HFFc6 (cell line): ENCODE measurements around the gene NRIP3. TPM values are rescaled to one million over a fixed set of nuclear protein-coding genes. Genes with fewer than 3 reads are reported as not detected.

Experiments
- DNase-seq: peaks from one replicate; pipeline ENCODE4 v3.0.0-alpha.2; 2018
- H3K27ac Mint-ChIP-seq: 2 replicates; pipeline ENCODE4 v1.8.0; 2020; ENCODE audit warnings: mild to moderate bottlenecking, mixed read lengths
- H3K27me3 Mint-ChIP-seq: 2 replicates; pipeline ENCODE4 v1.8.0; 2021; ENCODE audit warnings: mild to moderate bottlenecking, moderate library complexity, mixed read lengths; ENCODE audit not compliant: insufficient read depth
- H3K36me3 Mint-ChIP-seq: 2 replicates; pipeline ENCODE4 v1.8.0; 2021; ENCODE audit warnings: low read depth, mixed read lengths
- H3K4me1 Mint-ChIP-seq: 2 replicates; pipeline ENCODE4 v1.8.0; 2020; ENCODE audit warnings: low read depth, mixed read lengths
- H3K4me3 Mint-ChIP-seq: 2 replicates; pipeline ENCODE4 v1.8.0; 2020; ENCODE audit warnings: mild to moderate bottlenecking, moderate library complexity, mixed read lengths
- H3K9me3 Mint-ChIP-seq: 2 replicates; pipeline ENCODE4 v1.8.0; 2020; ENCODE audit warnings: mild to moderate bottlenecking, mixed read lengths
- total RNA-seq, 6 experiments: library from RNA; stranded (reverse); fragmentation: NEBNext Ultra II Directional; extraction: Animal tissue kit (Norgen Biotek cat#: 25700); gene quantifications; 2 replicates in 1 of 6; 3 replicates in 5 of 6; pipeline ENCODE4 v1.2.3, GENCODE V29; 2021
- TF ChIP-seq, protein P1 (sequence below): fragments of 200-600 bp; sonication (generic); IDR thresholded peaks from 2 replicates; pipeline ENCODE4 v1.5.0; 2021; ENCODE audit warnings: antibody characterized with exemption, mild to moderate bottlenecking

NRIP3 gene
- total RNA-seq, 6 experiments from 2014 or later: 7.8 to 18.6 (median 16.2) TPM

DNA sequence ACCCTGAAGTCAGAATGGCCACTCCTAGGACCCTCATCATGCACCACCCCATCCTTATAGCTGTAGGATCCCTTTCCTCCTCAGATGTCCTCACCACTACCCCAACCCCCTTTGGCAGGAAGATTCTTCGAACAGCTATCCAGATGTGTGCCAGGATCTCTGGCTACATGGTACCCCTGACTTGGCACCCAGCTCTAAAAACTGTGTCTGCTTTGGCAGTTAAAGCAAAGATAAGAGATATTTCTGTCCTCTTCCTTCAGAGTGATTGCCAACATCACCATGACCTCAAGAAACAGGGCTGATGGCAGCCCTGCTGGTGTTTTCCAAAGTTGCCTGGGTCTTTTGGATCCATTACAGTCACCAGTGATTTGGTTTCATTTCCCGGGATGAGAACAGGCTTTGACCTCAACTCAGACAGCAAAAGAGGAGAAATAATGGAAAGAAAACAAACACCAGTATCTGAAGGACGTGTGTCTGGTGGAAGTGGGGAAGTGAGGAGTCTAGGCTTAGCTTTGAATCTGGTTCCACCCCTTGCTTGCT lies 4.3 kb upstream of the NRIP3 start:
- TF ChIP-seq, protein P1, sequence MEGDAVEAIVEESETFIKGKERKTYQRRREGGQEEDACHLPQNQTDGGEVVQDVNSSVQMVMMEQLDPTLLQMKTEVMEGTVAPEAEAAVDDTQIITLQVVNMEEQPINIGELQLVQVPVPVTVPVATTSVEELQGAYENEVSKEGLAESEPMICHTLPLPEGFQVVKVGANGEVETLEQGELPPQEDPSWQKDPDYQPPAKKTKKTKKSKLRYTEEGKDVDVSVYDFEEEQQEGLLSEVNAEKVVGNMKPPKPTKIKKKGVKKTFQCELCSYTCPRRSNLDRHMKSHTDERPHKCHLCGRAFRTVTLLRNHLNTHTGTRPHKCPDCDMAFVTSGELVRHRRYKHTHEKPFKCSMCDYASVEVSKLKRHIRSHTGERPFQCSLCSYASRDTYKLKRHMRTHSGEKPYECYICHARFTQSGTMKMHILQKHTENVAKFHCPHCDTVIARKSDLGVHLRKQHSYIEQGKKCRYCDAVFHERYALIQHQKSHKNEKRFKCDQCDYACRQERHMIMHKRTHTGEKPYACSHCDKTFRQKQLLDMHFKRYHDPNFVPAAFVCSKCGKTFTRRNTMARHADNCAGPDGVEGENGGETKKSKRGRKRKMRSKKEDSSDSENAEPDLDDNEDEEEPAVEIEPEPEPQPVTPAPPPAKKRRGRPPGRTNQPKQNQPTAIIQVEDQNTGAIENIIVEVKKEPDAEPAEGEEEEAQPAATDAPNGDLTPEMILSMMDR: no peak
- Mint-ChIP-seq H3K9me3 (peaks cover 10% of the 10 kb centered on the region; the same call in 1 of the 2 replicates), H3K4me1 (peaks cover 12% of the 10 kb centered on the region), H3K36me3 (peaks cover 5% of the 10 kb centered on the region), H3K27ac (no peak overlapping the region), H3K27me3 (peaks cover 20% of the 10 kb centered on the region), H3K4me3 (no peak overlapping the region)
- no peak for DNase-seq

DNA sequence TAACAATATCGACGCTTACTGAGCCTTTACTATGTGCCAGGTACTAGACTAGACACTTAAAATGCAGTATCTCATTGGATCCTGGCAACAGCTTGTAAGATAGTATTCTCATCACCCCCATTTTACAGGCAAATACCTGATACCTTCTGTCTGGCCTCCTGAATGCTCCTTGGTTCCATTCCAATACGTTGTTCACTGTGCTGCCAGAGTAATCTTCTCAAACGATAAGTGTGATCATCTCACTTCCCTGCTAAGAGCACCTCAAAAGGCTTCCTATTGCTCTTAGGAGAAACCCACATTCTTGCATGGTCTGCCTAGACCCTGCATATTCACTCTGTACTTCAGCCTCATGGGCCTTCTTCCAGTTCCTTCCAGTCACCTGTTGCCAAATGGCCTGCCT lies 1.3 kb upstream of the NRIP3 start:
- Mint-ChIP-seq H3K9me3 (peaks cover 2% of the 10 kb centered on the region; the same call in 1 of the 2 replicates), H3K4me3 (peak overlapping the region; percentile 30), H3K27me3 (peaks cover 22% of the 10 kb centered on the region), H3K4me1 (peaks cover 38% of the 10 kb centered on the region), H3K36me3 (peaks cover 5% of the 10 kb centered on the region), H3K27ac (no peak overlapping the region)
- TF ChIP-seq, protein P1: no peak
- DNase-seq: no peak

DNA sequence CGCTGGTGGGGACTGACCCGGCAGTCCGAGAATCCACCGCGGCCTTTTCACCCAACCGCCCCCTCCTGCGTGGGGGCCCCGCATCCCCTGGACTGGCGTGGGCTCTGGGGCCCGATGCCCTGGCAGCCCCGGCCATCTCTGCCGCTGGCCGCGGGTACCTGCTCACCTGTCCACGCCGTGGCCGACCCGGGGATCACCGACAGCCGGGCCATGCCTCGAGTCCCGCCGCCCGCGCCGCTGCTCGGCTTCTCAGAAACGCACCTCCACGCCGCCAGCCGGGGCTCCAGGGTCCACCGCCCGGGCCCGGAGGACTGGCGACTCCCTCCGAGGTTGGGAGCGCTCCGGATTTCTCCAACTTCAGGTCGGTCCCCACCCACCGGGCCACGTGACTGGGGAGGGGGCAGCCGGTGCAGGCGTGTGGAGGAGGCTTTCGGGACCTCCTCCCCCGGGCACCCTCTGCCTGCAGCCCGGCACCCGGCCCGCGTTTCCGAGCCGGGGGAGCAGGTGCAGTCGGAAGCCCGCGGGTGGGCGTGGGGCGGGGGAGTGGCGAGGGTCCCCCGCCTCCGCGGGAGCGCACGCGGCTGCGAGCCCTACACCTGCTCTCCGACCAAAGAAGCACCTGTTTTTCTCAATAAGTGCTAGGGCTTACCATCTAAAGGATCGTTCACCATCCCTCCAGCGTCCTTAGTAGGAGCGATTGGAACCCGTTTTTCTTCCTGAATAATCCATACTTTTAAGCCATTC lies 554 bp upstream of the NRIP3 start:
- Mint-ChIP-seq H3K4me1 (peaks cover 38% of the 10 kb centered on the region), H3K27me3 (peaks cover 22% of the 10 kb centered on the region)

DNA sequence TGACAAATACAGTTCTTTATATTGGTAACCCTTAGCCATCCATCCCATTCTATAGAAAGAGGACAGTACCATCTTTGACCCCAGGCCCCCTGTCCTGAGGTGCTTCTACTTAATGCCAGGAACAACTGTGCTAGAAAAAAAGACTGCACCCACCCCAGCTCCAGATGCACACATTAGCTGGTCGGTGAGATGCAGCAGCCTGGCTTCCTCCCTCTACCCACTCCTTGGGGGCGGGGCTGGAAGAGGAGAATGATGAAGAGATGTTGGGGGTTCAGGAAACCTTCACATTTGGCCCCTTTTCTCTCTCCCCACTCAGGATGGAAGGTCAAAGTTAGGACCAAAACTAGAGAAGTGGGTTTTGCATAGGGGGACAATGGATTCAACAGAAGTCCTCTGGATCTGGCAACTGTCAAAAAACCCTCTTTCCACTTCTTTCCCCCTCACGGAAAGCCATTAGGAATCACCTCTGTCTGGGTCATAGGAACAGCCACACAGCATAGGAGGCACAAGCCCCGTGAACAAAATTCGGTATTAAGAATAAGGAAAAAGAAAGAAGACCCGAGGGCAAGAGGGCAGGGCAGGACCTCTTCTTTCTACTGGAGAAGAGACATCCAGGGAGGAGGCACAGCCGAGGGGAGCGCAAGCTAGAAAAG lies 755 bp downstream of the NRIP3 start:
- H3K27ac Mint-ChIP-seq: peak overlapping the region; percentile 80
- H3K4me1 Mint-ChIP-seq: peaks cover 38% of the 10 kb centered on the region
- no peaks in the 10 kb centered on the region for H3K9me3 Mint-ChIP-seq
- peaks cover 22% of the 10 kb centered on the region for H3K27me3 Mint-ChIP-seq
- DNase-seq: no peak
- TF ChIP-seq, protein P1: no peak
- peak overlapping the region; percentile 89 for H3K4me3 Mint-ChIP-seq
- H3K36me3 Mint-ChIP-seq: peaks cover 5% of the 10 kb centered on the region

More for the DNA sequence above, 554 bp upstream of the NRIP3 start:
- Mint-ChIP-seq H3K9me3 (no peaks in the 10 kb centered on the region), H3K4me3 (peak overlapping the region; percentile 30), H3K36me3 (peaks cover 5% of the 10 kb centered on the region), H3K27ac (no peak overlapping the region; the same call in 1 of the 2 replicates)
- TF ChIP-seq, protein P1: no peak
- no peak for DNase-seq

DNA sequence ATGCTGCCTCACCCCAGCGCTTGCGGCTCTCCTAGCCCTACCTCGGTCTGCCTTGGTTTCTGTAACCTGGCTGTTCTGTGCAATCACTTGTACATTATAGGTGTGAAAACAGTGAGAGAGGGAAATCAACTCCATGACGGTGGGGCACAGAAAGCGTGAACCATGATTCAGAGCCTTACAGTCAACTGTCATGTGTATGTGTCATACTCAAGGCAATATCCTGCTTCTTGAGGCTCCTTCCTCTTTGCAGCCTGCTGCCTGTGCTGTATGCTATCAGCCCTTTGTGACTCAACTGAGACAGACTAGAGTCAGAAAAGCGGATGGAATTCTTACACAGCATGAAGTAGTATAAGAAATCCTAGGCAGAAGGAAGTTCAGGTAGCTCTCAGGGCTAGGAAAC lies 2.1 kb downstream of the NRIP3 start:
- Mint-ChIP-seq H3K27me3 (peaks cover 22% of the 10 kb centered on the region), H3K27ac (peak overlapping the region; percentile 85)
- TF ChIP-seq, protein P1: no peak

More for the DNA sequence above, 2.1 kb downstream of the NRIP3 start:
- peak; percentile 91 for DNase-seq
- H3K36me3 Mint-ChIP-seq: peaks cover 5% of the 10 kb centered on the region
- peak overlapping the region; percentile 84 for H3K4me3 Mint-ChIP-seq
- H3K4me1 Mint-ChIP-seq: peaks cover 38% of the 10 kb centered on the region
- H3K9me3 Mint-ChIP-seq: no peaks in the 10 kb centered on the region
